Measurements from ENCODE around the gene LRBA.

- TF ChIP-seq, protein P1, sequence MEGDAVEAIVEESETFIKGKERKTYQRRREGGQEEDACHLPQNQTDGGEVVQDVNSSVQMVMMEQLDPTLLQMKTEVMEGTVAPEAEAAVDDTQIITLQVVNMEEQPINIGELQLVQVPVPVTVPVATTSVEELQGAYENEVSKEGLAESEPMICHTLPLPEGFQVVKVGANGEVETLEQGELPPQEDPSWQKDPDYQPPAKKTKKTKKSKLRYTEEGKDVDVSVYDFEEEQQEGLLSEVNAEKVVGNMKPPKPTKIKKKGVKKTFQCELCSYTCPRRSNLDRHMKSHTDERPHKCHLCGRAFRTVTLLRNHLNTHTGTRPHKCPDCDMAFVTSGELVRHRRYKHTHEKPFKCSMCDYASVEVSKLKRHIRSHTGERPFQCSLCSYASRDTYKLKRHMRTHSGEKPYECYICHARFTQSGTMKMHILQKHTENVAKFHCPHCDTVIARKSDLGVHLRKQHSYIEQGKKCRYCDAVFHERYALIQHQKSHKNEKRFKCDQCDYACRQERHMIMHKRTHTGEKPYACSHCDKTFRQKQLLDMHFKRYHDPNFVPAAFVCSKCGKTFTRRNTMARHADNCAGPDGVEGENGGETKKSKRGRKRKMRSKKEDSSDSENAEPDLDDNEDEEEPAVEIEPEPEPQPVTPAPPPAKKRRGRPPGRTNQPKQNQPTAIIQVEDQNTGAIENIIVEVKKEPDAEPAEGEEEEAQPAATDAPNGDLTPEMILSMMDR (IDR thresholded peaks at IDR 0.05), result no peak
- no peak for TF ChIP-seq FOXM1 (IDR thresholded peaks at IDR 0.05; ENCODE audit: low read depth)
- TF ChIP-seq USF1 (IDR thresholded peaks at IDR 0.05; ENCODE audit: borderline replicate concordance, low read depth), result no peak
- TF ChIP-seq JUND (IDR thresholded peaks at IDR 0.05), result no peak
- no peak for TF ChIP-seq EP300 (IDR thresholded peaks at IDR 0.05; ENCODE audit: borderline replicate concordance in 1 of 2, low read depth in 1 of 2, low read length in 1 of 2)
- TF ChIP-seq POLR2AphosphoS5 (IDR thresholded peaks at IDR 0.05; ENCODE audit: low read depth, low read length), result no peak
- no peak for TF ChIP-seq EZH2phosphoT487 (IDR thresholded peaks at IDR 0.05; ENCODE audit: borderline replicate concordance, low read depth)
- no peak for TF ChIP-seq USF2 (IDR thresholded peaks at IDR 0.05; ENCODE audit: borderline replicate concordance, low read depth, low read length)
- TF ChIP-seq SMC3 (IDR thresholded peaks at IDR 0.05; ENCODE audit: low read depth, low read length), result no peak
These were observed 687.8 kb downstream of the LRBA start for GRCh38 chr4:150327262-150327780.

All from SK-N-SH (cell line).